OCI-LY3 (cell line): ENCODE results near the gene SLC8A2.
A peak's percentile ranks its signal among the peaks of the same experiment; 100 is the strongest.

Source experiments
- H2AFZ ChIP-seq: fragments of 200-600, 300-600 bp; shearing (Covaris generic); 2 replicates; pipeline ENCODE4 v1.6.0; 2014; ENCODE audit warnings: antibody characterized with exemption, low read depth, low read length
- H3K27ac ChIP-seq: fragments of 200-600, 300-600 bp; sonication (generic); 2 replicates; pipeline ENCODE4 v1.5.1; 2014; ENCODE audit warnings: mild to moderate bottlenecking, low read length, moderate library complexity, mixed read lengths
- H3K27me3 ChIP-seq: fragments of 200-600, 300-600 bp; sonication (generic); 2 replicates; pipeline ENCODE4 v1.6.1; 2014; ENCODE audit warnings: low read depth, low read length, mixed read lengths
- H3K36me3 ChIP-seq: fragments of 200-600, 300-600 bp; sonication (generic); replicated peaks from 2 replicates; pipeline ENCODE3; 2014; ENCODE audit warnings: low read depth, low read length, mixed read lengths
- H3K4me1 ChIP-seq: fragments of 300-600, 200-600 bp; sonication (generic); 2 replicates; pipeline ENCODE4 v1.6.1; 2014; ENCODE audit warnings: low read length, mixed read lengths
- H3K4me2 ChIP-seq: fragments of 200-600, 300-600 bp; sonication (generic); 2 replicates; pipeline ENCODE4 v1.6.1; 2014; ENCODE audit warnings: low read length, mixed read lengths
- H3K4me3 ChIP-seq: fragments of 300-600, 200-600 bp; sonication (generic); 2 replicates; pipeline ENCODE4 v1.5.1; 2014; ENCODE audit warnings: antibody characterized with exemption, mild to moderate bottlenecking, low read length, moderate library complexity
- H3K79me2 ChIP-seq: fragments of 300-600, 200-600 bp; shearing (Covaris generic); 2 replicates; pipeline ENCODE4 v1.6.1; 2014; ENCODE audit warnings: mild to moderate bottlenecking, low read length, mixed read lengths
- H3K9ac ChIP-seq: fragments of 300-600, 200-600 bp; shearing (Covaris generic); 2 replicates; pipeline ENCODE4 v1.6.0; 2014; ENCODE audit warnings: mild to moderate bottlenecking, low read length, moderate library complexity
- H3K9me3 ChIP-seq: fragments of 200-600, 300-600 bp; shearing (Covaris generic); 2 replicates; pipeline ENCODE4 v1.6.1; 2014; ENCODE audit warnings: low read length, mixed read lengths; ENCODE audit not compliant: insufficient read depth
- H4K20me1 ChIP-seq: fragments of 200-600, 300-600 bp; sonication (generic); 2 replicates; pipeline ENCODE4 v1.6.1; 2016; ENCODE audit warnings: low read length, mixed read lengths; ENCODE audit not compliant: insufficient read depth
- EZH2phosphoT487 ChIP-seq: fragments of 200-600 bp; shearing (Covaris generic); IDR thresholded peaks from 2 replicates; pipeline ENCODE4 v1.6.1; 2018; ENCODE audit warnings: antibody characterized with exemption, mixed run types, low read depth
- TF ChIP-seq, protein P1 (sequence below): fragments of 200-600, 300-600 bp; sonication (generic); IDR thresholded peaks from 2 replicates; pipeline ENCODE4 v1.5.1; 2014; ENCODE audit warnings: antibody characterized with exemption, low read length, low read depth

Gene SLC8A2

DNA sequence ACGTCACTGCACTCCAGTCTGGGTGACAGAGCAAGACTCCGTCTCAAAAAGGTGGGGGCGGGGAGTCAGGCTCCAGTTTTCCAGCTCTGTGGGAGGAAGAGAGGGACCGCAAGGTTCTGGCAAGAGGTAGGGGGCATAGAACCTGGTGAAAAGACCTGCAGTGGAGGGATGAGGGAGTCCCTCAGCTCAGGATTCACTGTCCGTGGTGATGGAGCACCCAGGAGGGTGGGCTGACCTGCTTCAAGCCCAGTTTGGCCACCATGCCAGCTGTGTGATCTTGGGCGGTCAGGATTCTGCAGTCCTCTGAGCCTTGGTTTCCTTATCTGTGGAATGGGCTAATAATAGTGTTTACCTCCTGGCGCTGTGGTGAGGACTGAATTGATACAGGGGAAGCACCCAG is 21.2 kb downstream of the SLC8A2 start:
- H3K4me1 ChIP-seq, result no peaks in the 10 kb centered on the region
- no peak for TF ChIP-seq EZH2phosphoT487
- TF ChIP-seq, protein P1, sequence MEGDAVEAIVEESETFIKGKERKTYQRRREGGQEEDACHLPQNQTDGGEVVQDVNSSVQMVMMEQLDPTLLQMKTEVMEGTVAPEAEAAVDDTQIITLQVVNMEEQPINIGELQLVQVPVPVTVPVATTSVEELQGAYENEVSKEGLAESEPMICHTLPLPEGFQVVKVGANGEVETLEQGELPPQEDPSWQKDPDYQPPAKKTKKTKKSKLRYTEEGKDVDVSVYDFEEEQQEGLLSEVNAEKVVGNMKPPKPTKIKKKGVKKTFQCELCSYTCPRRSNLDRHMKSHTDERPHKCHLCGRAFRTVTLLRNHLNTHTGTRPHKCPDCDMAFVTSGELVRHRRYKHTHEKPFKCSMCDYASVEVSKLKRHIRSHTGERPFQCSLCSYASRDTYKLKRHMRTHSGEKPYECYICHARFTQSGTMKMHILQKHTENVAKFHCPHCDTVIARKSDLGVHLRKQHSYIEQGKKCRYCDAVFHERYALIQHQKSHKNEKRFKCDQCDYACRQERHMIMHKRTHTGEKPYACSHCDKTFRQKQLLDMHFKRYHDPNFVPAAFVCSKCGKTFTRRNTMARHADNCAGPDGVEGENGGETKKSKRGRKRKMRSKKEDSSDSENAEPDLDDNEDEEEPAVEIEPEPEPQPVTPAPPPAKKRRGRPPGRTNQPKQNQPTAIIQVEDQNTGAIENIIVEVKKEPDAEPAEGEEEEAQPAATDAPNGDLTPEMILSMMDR, result no peak
- no peak overlapping the region for H3K4me2 ChIP-seq
- H4K20me1 ChIP-seq, result no peaks in the 10 kb centered on the region
- H3K36me3 ChIP-seq, result no peaks in the 10 kb centered on the region
- H3K79me2 ChIP-seq, result no peaks in the 10 kb centered on the region
- no peak overlapping the region for H3K9ac ChIP-seq
- H2AFZ ChIP-seq, result no peak overlapping the region
- H3K9me3 ChIP-seq, result no peaks in the 10 kb centered on the region
- no peak overlapping the region for H3K4me3 ChIP-seq
- H3K27me3 ChIP-seq, result peaks cover 49% of the 10 kb centered on the region
- H3K27ac ChIP-seq, result no peak overlapping the region

DNA sequence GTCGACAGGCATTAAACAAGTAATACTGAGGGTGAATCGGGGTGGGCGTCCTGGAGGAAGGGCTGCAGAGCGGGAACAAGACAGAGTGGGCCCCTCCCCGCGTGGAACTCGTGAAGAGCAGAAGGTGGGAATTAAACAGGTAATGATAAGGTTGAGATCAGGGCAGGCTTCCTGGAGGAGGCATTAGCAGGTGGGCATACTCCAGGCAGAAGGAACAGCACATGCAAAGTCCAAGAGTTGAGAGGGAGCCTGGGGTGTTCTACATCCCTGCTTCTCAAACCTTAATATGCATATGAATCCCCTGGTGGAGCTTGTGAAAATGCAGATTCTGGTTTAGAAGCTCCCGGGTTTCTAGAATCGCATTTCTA is 23.3 kb downstream of the SLC8A2 start:
- Histone ChIP-seq H3K4me3 (no peak overlapping the region), H3K4me2 (no peak overlapping the region), H3K36me3 (no peaks in the 10 kb centered on the region), H3K9ac (no peak overlapping the region), H4K20me1 (peaks cover 5% of the 10 kb centered on the region; the same call in 1 of the 2 replicates), H2AFZ (no peak overlapping the region), H3K27me3 (peaks cover 53% of the 10 kb centered on the region), H3K27ac (no peak overlapping the region), H3K9me3 (no peaks in the 10 kb centered on the region), H3K4me1 (no peaks in the 10 kb centered on the region), H3K79me2 (no peaks in the 10 kb centered on the region)
- TF ChIP-seq EZH2phosphoT487, result no peak
- TF ChIP-seq, protein P1, result no peak

GRCh38 chr19:47447470-47448359 is 24.0 kb downstream of the SLC8A2 start:
- Histone ChIP-seq H3K4me1 (no peaks in the 10 kb centered on the region), H3K9me3 (no peaks in the 10 kb centered on the region), H3K4me3 (no peak overlapping the region), H3K9ac (no peak overlapping the region), H3K27me3 (peaks cover 59% of the 10 kb centered on the region), H4K20me1 (peaks cover 5% of the 10 kb centered on the region; the same call in 1 of the 2 replicates), H3K36me3 (no peaks in the 10 kb centered on the region), H3K4me2 (no peak overlapping the region), H3K27ac (no peak overlapping the region), H2AFZ (no peak overlapping the region), H3K79me2 (no peaks in the 10 kb centered on the region)
- no peak for TF ChIP-seq EZH2phosphoT487

GRCh38 chr19:47446534-47447469 is 24.9 kb downstream of the SLC8A2 start:
- Histone ChIP-seq H3K36me3 (no peaks in the 10 kb centered on the region), H3K4me1 (no peaks in the 10 kb centered on the region), H3K27ac (no peak overlapping the region), H3K27me3 (peaks cover 59% of the 10 kb centered on the region), H3K79me2 (no peaks in the 10 kb centered on the region), H3K9me3 (no peaks in the 10 kb centered on the region), H4K20me1 (peaks cover 5% of the 10 kb centered on the region; the same call in 1 of the 2 replicates), H3K9ac (no peak overlapping the region), H3K4me3 (no peak overlapping the region), H3K4me2 (0 out of 2 replicates have a peak overlapping the region, but pooled peaks have one; percentile 55), H2AFZ (no peak overlapping the region)
- TF ChIP-seq, protein P1, result no peak
- TF ChIP-seq EZH2phosphoT487, result no peak
